Measurements from ENCODE around the gene LCE2A.
"Not testable (repeated sequence)": the region's sequence is repeated elsewhere in the genome, so short reads cannot be mapped to it uniquely, and the experiment has no call there.

The LCE2A gene

GRCh38 chr1:152697701-152698600 is at the start of gene LCE2A:
Gene LCE2A (plus strand): TSS chr1:152698345. CDS start chr1:152698902, 557 bp downstream.
- no peak for DNase-seq

GRCh38 chr1:152654110-152654509 is 44.0 kb upstream of the LCE2A start:
- peak; percentile 25 for DNase-seq

GRCh38 chr1:152656459-152656858 is 41.7 kb upstream of the LCE2A start:
- no peak for DNase-seq

GRCh38 chr1:152657677-152658076 is 40.5 kb upstream of the LCE2A start:
- DNase-seq = no peak

GRCh38 chr1:152658649-152659048 is 39.5 kb upstream of the LCE2A start:
- DNase-seq = no peak

- DNase-seq = no peak
These were observed 35.0 kb upstream of the LCE2A start, which contains the start of gene LCE2D for GRCh38 chr1:152663098-152663497. Gene LCE2D (plus strand): TSS chr1:152663380. CDS start chr1:152664106, 726 bp downstream.

- not testable (repeated sequence) for DNase-seq
These were observed 32.0 kb upstream of the LCE2A start for GRCh38 chr1:152666171-152666570.

- no peak for DNase-seq
These were observed 30.5 kb upstream of the LCE2A start for GRCh38 chr1:152667648-152668047.

- no peak for DNase-seq
These were observed 25.1 kb upstream of the LCE2A start for GRCh38 chr1:152673016-152673415.

- not testable (repeated sequence) for DNase-seq
These were observed 23.2 kb upstream of the LCE2A start, which contains the start of gene LCE2C for GRCh38 chr1:152674983-152675382. Gene LCE2C (plus strand): TSS chr1:152675279. CDS start chr1:152676016, 737 bp downstream.

- no peak for DNase-seq
These were observed 18.7 kb upstream of the LCE2A start for GRCh38 chr1:152679459-152679858.

- DNase-seq = no peak
These were observed 16.5 kb upstream of the LCE2A start for GRCh38 chr1:152681616-152682015.

GRCh38 chr1:152683846-152684245 is 14.3 kb upstream of the LCE2A start:
- DNase-seq = no peak

- DNase-seq = not testable (repeated sequence)
These were observed 12.3 kb upstream of the LCE2A start, which contains the start of gene LCE2B for GRCh38 chr1:152685823-152686222. Gene LCE2B (plus strand): TSS chr1:152686123. CDS start chr1:152686844, 721 bp downstream.

- DNase-seq = no peak
These were observed 1.6 kb downstream of the LCE2A start for GRCh38 chr1:152699746-152700145.

GRCh38 chr1:152707860-152708259 is 9.7 kb downstream of the LCE2A start, which contains the start of gene LCE4A:
Gene LCE4A (plus strand): TSS chr1:152708160. CDS start chr1:152709076, 916 bp downstream.
- no peak for DNase-seq

GRCh38 chr1:152718238-152718637 is 20.1 kb downstream of the LCE2A start:
- DNase-seq = no peak

GRCh38 chr1:152725261-152725660 is 27.1 kb downstream of the LCE2A start:
- no peak for DNase-seq

- DNase-seq = no peak
These were observed 30.8 kb downstream of the LCE2A start for GRCh38 chr1:152728986-152729385.

GRCh38 chr1:152735648-152736047 is 37.5 kb downstream of the LCE2A start:
- DNase-seq = no peak

GRCh38 chr1:152737997-152738396 is 39.9 kb downstream of the LCE2A start:
- DNase-seq = no peak

- DNase-seq = no peak
These were observed 41.7 kb downstream of the LCE2A start for GRCh38 chr1:152739841-152740240.

- no peak for DNase-seq
These were observed 43.5 kb downstream of the LCE2A start for GRCh38 chr1:152741656-152742055.

Measured in activated CD4-positive, alpha-beta T cell treated with anti-CD3 and anti-CD28 coated beads, Interleukin-2, amount 50 U/mL, for 1 hour (primary cell).